ENCODE data around the gene EFCC1. TPM values are rescaled to one million over a fixed set of nuclear protein-coding genes. Genes with fewer than 3 reads are reported as not detected.

Gene EFCC1
- polyA plus RNA-seq, 1 donor (not counting 4 experiments of a cell fraction or from before 2014, with no cell fraction given): not detected

GRCh38 chr3:129014148-129014547 is 13.0 kb downstream of the EFCC1 start:
- FAIRE-seq: no peak
- Histone ChIP-seq H3K27ac (ENCODE audit: control insufficient read depth, insufficient read depth, low read length) (no peak overlapping the region), H3K9me3 (ENCODE audit: control insufficient read depth, low read depth, low read length) (no peaks in the 10 kb centered on the region)

GRCh38 chr3:129014793-129015345 is 13.8 kb downstream of the EFCC1 start:
- Histone ChIP-seq H3K36me3 (ENCODE audit: control insufficient read depth in 2 of 2, extremely low read depth in 1 of 2, insufficient read depth in 2 of 2, low read length in 2 of 2) (no peaks in the 10 kb centered on the region), H3K4me3 (ENCODE audit: control insufficient read depth in 2 of 3, extremely low read depth in 1 of 3, insufficient read depth in 2 of 3, low read depth in 1 of 3, low read length in 3 of 3) (no peak overlapping the region), H3K27ac (ENCODE audit: control insufficient read depth, insufficient read depth, low read length) (no peak overlapping the region), H3K79me2 (ENCODE audit: control insufficient read depth, insufficient read depth, low read length) (no peaks in the 10 kb centered on the region), H3K9ac (ENCODE audit: control insufficient read depth, extremely low read depth, insufficient read depth, low read length) (no peak overlapping the region), H3K9me1 (ENCODE audit: control insufficient read depth, extremely low read depth, insufficient read depth, low read length) (no peaks in the 10 kb centered on the region), H3K4me1 (ENCODE audit: control insufficient read depth, extremely low read depth, insufficient read depth, low read length) (no peaks in the 10 kb centered on the region), H3K27me3 (ENCODE audit: control insufficient read depth, extremely low read depth, insufficient read depth, low read length) (no peaks in the 10 kb centered on the region), H2AFZ (ENCODE audit: control insufficient read depth, low read length) (no peak overlapping the region), H3K4me2 (ENCODE audit: control insufficient read depth, extremely low read depth, insufficient read depth, low read depth, low read length) (no peak overlapping the region), H3K9me3 (ENCODE audit: control insufficient read depth, low read depth, low read length) (no peaks in the 10 kb centered on the region), H4K20me1 (ENCODE audit: control insufficient read depth, extremely low read depth, insufficient read depth, low read length) (no peaks in the 10 kb centered on the region)
- dilution Hi-C loops (cut with MboI; ENCODE audit: extremely low pct_ligation_motif_present, low sequenced_read_pairs): loop anchor here (10.0 kb wide), 1 partner anchor 60 kb away; no protein-coding TSS in a partner anchor
- no peak for DNase-seq (ENCODE audit: low read depth, low spot score)
- FAIRE-seq: no peak
- TF ChIP-seq, protein P1, sequence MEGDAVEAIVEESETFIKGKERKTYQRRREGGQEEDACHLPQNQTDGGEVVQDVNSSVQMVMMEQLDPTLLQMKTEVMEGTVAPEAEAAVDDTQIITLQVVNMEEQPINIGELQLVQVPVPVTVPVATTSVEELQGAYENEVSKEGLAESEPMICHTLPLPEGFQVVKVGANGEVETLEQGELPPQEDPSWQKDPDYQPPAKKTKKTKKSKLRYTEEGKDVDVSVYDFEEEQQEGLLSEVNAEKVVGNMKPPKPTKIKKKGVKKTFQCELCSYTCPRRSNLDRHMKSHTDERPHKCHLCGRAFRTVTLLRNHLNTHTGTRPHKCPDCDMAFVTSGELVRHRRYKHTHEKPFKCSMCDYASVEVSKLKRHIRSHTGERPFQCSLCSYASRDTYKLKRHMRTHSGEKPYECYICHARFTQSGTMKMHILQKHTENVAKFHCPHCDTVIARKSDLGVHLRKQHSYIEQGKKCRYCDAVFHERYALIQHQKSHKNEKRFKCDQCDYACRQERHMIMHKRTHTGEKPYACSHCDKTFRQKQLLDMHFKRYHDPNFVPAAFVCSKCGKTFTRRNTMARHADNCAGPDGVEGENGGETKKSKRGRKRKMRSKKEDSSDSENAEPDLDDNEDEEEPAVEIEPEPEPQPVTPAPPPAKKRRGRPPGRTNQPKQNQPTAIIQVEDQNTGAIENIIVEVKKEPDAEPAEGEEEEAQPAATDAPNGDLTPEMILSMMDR (optimal IDR thresholded peaks at IDR 0.05 in 1 of 3, IDR thresholded peaks at IDR 0.05 in 1 of 3, conservative IDR thresholded peaks at IDR 0.05 in 1 of 3; ENCODE audit: extremely low read depth in 1 of 3, insufficient read depth in 2 of 3, low read length in 3 of 3): no peak
- TF ChIP-seq EZH2 (IDR thresholded peaks at IDR 0.05; ENCODE audit: low read length): no peak

More at GRCh38 chr3:129014148-129014547, 13.0 kb downstream of the EFCC1 start:
- TF ChIP-seq EZH2 (IDR thresholded peaks at IDR 0.05; ENCODE audit: low read length): no peak
- TF ChIP-seq, protein P1 (optimal IDR thresholded peaks at IDR 0.05 in 1 of 3, IDR thresholded peaks at IDR 0.05 in 1 of 3, conservative IDR thresholded peaks at IDR 0.05 in 1 of 3; ENCODE audit: extremely low read depth in 1 of 3, insufficient read depth in 2 of 3, low read length in 3 of 3): no peak
- H3K4me2 ChIP-seq (ENCODE audit: control insufficient read depth, extremely low read depth, insufficient read depth, low read depth, low read length): no peak overlapping the region
- H3K9me1 ChIP-seq (ENCODE audit: control insufficient read depth, extremely low read depth, insufficient read depth, low read length): no peaks in the 10 kb centered on the region
- no peak overlapping the region for H2AFZ ChIP-seq (ENCODE audit: control insufficient read depth, low read length)
- no peaks in the 10 kb centered on the region for H4K20me1 ChIP-seq (ENCODE audit: control insufficient read depth, extremely low read depth, insufficient read depth, low read length)
- dilution Hi-C loops (cut with MboI; ENCODE audit: extremely low pct_ligation_motif_present, low sequenced_read_pairs): loop anchor here (10.0 kb wide), 1 partner anchor 61 kb away; no protein-coding TSS in a partner anchor
- no peaks in the 10 kb centered on the region for H3K4me1 ChIP-seq (ENCODE audit: control insufficient read depth, extremely low read depth, insufficient read depth, low read length)
- DNase-seq (ENCODE audit: low read depth, low spot score): no peak
- H3K79me2 ChIP-seq (ENCODE audit: control insufficient read depth, insufficient read depth, low read length): no peaks in the 10 kb centered on the region
- H3K36me3 ChIP-seq (ENCODE audit: control insufficient read depth in 2 of 2, extremely low read depth in 1 of 2, insufficient read depth in 2 of 2, low read length in 2 of 2): no peaks in the 10 kb centered on the region
- H3K27me3 ChIP-seq (ENCODE audit: control insufficient read depth, extremely low read depth, insufficient read depth, low read length): no peaks in the 10 kb centered on the region
- H3K9ac ChIP-seq (ENCODE audit: control insufficient read depth, extremely low read depth, insufficient read depth, low read length): no peak overlapping the region
- H3K4me3 ChIP-seq (ENCODE audit: control insufficient read depth in 2 of 3, extremely low read depth in 1 of 3, insufficient read depth in 2 of 3, low read depth in 1 of 3, low read length in 3 of 3): no peak overlapping the region
